HG03439 (cell line): ENCODE data around the gene POU3F1.

Experiments
- ATAC-seq: cut with Tn5 transposase; IDR thresholded peaks from one replicate; pipeline ENCODE4 v1.9.1; 2021; ENCODE audit warnings: mild to moderate bottlenecking, moderate library complexity; ENCODE audit not compliant: unreplicated experiment

POU3F1 gene

DNA sequence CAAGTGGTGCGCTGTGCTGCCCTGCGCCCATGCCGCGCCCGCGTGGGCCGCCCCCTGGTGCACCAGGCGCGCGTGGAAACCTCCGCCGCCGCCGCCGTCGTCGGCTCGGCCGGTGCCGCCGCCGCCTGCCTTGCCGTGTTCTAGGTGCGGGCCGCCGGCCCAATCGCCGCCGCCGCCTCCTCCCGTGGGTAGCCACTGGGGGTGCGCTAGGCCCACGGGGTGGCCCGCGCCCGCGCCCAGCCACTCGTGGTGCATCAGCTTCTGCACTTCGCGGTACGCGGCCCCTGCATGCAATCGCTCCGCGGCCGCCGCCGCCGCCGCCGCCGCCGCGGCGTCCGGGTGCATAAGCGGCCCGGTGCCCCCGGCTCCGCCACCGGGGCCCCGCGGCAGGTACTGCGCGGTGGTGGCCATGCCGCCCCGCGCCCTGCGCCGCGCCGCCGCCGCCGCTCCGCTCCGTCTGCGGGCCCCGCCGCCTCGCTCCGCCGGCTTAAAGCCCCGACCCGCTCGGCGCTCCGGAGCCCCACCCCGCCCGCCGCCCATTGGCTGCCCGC, at the start of gene POU3F1:
POU3F1 (minus strand) TSS at position 461 of the 551 bp plus-strand sequence; CDS start at position 411, 50 bp downstream.
- no peak for ATAC-seq

DNA sequence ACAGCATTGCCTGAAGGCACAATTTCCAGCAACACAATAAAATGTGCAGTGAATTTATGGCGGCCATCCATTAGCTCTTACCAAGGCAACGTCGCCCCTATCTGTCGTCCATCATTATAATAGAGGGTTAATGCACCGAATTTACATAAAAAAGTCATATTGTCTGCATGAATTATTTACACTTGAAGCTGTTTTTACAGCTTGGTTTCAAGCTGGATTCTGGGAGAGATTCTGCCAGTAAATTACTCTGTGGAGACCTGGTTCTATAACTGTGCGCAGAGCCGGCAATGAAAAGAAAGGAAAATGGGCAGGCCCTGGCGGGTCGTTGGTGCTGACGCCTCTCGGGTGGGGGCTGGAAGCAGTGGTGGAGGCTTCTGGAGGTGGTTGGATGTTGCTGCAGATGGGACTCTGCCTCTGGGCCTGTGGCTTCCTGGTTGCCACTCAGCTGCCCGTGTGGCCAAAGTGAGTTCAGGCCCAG, 48.9 kb upstream of the POU3F1 start:
- no peak for ATAC-seq

DNA sequence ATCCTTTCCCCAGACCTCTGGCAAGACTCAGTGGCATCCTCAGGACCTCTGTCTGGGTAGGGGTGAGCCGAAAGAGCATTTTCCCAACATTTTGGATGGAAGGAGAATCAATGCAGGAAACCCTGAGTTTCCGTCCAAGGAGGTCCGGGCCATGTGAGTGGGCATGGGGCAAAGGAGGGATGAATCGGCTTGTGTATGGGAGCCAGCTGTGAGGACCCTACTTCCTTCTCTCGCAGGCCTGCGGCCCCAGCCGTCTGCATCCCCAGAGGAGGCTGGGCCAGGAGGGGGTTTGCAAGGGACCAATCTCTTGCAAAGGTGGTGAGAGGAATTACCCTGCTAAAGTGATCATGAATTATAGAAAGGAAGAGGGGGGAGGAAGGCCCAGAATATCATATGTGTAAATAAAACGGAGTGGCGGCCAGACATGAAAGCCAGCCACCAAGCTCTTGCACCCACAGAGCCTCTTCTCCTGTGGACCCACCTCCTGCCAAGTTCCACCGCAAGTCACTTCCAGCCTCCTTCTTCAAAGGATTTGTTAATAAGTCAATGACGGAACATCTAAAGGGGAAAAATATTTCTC, 48.2 kb upstream of the POU3F1 start:
- no peak for ATAC-seq

DNA sequence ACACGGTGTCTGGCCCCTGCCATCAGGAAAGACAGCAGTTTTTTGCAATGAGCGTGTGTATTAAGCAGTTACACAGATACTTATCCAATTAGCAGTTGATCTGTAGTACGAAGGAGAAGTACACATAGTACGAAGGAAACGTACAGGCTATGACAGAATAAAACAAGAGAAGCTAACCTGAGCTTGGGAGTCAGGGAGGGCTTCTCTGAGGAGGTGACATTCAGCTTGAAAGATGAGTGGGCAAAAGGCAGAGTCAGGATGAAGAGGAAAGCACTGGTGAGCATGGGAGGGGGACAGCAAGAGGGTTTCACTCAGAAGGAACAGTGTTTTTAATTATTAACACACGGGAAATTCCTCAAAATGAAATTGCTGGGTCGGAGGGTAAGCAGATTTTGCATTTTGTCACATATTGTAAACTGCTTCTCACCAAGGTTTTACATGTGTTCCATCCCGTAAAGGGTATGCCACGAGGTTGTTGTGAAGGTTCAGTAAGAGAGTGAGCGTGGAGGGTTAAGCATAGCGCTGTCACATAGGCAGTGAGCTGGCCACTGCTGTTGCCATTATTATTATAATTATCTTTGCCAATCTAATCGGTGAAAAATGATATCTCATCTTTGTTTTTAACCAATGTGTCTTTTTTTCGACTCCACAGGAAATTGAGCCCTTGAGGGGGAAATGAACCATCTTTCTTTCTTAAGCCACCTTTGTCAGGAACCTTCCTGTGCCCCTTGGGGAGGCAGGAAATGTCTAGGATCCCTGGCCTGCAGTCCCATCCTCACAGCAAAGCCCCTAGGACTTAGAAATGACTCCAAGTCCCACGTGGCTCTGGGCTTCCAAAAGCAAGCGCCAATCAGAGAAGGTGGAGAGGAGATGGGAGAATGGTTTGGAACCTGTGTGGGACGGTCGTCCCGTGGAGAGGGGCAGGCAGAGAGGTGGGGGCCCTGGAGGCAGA, 47.3 kb upstream of the POU3F1 start:
- ATAC-seq = no peak

DNA sequence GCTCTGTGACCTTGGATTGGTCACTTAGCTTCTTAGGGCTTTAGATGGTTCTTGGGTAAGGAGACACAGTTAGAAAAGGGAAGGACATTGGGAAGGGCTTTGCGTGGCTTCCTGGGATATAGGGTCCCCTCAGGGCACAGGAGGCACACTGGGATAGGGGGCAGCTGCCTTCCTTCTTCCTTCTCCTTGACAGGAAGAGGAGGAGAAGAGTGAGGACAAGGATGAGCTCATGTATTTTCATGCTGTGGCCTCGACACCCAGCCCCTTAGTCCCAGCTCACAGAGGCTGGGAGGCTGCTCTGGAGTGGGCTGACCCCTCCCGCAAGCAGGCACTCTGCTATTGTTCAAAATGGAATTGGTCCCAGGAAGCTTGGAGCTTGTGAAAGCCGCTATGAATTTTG, 45.7 kb upstream of the POU3F1 start:
- ATAC-seq = no peak

DNA sequence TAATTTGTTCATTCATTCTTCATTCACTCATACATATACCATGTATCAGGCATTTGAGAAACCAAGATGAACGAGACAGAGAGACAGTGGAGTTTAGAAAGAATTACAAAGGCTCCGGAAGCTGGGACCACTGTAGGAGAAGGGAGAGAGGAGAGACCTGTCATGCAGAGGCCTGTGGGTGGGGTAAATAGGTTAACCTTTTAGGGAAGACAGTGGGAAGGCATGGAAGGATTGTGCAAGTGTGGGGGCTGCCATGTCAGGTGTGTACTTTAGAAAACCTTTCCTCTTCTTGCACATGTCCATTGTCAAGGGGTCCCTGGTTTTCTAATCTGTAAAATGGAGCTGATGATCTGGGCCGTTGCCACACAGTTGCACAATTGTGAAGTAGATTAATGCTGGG, 44.2 kb upstream of the POU3F1 start:
- ATAC-seq = no peak

DNA sequence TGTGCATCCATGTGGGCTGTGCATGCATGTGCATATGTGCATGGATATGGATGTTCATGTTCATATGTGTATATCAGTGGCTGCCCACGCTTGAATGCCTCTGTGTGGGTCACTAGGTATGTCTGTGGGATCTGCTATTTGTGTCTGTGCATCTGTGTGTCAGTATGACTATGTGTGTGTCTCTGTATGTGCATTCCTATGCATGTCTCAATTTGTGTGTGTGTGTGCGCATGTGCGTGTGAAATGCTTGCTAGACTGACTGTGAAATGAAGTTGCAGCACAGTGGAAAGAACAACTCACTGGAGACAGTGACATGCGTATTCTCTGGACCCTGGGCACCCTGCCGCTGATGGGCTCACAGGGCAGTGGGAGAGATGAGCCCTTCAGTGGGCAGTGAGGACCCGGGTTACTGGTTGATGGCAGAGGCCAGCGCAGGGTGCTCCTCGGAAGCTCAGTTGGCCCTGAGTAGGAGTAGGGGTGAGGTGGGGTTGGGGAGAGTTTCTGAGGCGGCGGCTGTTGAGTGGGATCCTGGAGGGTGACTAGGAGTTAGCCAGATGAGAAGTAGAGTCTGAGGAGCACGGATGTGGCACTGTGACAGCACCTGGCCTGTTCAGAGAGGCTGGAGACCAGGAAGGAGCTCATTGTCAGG, 43.2 kb upstream of the POU3F1 start:
- no peak for ATAC-seq

DNA sequence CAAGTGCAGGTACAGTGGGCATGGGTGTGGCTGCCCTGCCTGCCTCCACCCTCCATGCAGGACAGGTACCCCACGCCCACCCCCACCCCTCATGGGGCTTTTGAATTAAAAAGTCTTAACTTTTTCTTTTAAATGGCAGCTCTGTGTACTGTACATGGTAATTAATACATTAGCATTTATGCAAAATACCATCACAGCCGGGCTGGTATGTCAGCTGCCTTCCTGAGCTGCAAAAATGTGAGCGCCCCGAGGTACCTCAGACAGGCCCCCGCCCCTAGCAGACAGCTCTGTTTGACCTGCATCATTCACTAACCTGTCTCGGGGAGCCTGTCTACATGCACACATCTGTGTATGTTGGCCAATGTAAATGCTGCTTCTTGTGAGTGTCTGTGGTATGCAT, 42.2 kb upstream of the POU3F1 start:
- no peak for ATAC-seq

DNA sequence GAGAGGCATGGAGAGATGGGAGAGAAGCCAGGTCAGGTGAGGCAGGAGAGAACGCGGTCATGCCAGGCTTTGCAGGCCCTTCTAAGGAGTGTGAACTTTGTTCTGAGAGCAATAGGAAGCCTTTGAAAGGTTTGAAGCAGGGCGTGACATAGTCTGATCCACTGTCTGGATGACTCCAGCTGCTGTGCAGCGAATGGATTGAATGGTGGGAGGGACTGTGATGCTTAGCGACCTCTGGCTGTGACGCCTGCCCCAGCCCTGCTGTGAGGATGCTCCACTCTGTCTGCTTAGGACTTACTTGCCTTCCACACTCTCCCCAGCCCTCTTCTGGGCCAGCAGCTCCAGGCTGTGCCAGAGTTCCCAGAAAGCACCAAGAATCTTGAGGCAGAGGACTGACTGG, 41.8 kb upstream of the POU3F1 start:
- ATAC-seq = no peak

DNA sequence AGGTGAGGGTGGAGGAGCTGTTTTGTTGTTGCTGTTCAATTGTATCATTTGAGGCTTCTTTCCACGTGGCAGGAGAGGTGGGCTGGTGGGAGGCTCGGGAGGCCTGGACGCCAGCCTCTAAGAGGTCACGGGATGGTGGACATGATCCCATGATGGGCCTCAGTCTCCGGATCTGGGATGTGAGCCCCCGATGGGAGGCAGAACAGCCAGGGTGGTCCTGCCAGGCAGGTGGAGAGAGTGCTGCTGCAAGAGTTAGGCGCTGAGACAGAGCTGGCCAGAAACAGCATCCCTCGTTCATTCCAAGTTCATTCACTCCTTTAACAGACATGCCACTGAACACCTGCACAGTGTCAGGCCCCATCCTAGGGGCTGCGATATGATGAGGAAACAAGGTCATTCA, 41.1 kb upstream of the POU3F1 start:
- no peak for ATAC-seq

DNA sequence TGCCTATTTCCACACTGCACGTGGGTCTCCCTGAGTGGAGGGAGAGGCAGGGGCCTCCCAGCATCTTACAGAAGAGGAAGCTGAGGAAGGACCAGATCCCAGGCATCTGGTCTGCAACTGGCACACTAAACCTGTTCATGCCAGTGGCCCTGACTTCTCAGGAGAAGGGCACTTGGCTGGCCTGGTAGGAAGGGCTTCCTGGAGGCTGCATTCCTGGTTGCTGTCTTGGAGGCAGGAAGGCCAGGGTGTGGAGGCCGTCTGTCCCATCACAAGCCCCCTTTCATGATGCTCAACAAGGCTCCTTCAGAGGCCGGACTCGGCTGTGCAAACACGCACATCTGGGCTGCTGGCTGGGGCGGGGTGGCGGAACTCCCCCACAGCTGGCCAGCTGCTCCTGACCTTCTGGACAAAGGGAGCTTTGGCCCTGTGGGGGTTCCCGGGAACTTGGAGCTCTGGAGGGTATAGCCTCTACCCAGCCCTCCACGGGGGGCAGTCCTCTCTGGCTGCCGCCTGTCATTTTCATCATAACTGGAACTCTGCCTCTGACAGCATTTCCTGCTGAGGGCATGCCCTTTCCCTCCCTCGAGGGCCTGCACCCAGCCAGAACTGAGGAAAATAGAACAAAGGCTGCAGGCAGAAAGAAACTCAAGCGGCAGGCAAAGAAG, 39.2 kb upstream of the POU3F1 start:
- no peak for ATAC-seq

DNA sequence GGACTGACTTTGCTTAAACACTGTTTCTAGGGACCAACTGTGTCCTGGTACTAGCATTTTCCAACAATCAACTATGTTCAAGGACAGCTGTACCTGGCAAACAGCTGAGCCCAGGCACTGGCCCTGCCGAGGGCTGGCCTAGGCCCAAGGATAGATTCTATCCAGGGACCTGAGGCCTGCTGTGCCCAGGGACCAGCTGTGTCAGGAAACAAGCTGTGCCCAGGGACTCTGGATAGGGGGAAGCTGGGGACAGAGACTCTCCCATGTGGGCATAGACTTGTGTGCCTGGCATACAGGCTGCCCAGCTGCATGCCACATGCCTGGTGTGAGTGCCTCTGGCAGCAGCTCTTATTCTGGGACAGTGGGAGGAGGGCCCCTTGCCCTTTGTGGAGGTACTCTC, 38.1 kb upstream of the POU3F1 start:
- no peak for ATAC-seq

DNA sequence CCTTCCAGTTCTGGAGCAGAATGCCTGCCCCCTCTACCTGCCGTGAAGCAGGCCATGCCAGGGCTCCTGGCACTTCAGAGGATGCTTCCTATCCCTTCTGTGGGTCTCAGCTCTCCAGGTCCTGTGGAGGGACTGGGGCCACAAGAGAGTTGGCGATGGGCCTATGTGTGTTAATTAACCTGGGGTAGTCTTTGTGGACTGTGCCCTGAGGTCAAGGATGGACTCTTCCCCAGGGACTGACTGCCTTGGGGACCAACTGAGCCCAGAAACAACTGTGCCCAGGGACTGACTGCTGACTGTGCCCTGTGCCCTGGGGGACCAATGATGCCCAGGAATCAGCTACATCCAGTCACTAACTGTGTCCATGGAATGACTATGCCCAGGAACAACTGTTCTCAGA, 37.5 kb upstream of the POU3F1 start:
- no peak for ATAC-seq

DNA sequence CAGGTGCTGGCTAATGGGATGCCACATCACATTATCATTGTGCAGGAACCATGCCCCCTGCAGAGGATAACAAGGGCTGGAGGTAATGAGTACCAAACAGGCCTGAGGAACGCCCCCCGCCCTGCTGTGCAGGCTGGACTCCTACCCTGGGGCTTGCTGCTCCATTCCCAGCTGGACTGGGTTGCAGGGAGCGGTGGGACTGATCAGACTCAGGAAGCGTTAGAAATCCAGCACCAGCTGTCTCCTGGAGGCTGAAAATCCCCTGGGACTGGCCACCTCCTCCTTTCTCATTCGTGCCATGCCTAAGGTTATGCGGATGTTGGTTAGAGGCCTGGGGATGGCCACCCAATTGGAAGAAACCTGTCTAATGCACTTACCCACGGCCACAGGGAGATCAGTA, 36.9 kb upstream of the POU3F1 start:
- no peak for ATAC-seq

DNA sequence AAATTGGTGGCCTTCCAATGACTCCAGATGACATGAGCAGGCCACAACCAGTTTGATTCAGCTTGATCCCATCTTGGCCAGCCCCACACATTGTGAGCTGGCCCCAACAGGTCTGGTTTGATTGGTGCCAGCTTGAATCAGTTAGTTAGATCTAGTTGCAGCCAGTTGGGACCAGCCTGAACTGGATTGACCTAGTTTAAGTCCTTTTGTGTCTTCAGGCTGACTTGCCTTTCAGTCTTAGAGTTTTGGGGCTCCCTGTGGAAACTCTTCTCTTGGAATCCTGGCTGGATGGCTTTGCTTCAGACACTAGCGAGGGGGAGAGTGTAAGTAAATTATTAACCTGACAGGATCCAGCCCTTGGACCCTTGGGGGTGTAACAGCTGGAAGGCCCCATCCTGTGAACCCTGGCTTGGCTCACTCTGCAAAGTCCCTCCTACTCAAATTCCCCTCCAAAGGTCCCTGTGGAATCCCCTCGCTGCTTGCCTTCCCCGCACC, 36.2 kb upstream of the POU3F1 start:
- ATAC-seq = no peak

DNA sequence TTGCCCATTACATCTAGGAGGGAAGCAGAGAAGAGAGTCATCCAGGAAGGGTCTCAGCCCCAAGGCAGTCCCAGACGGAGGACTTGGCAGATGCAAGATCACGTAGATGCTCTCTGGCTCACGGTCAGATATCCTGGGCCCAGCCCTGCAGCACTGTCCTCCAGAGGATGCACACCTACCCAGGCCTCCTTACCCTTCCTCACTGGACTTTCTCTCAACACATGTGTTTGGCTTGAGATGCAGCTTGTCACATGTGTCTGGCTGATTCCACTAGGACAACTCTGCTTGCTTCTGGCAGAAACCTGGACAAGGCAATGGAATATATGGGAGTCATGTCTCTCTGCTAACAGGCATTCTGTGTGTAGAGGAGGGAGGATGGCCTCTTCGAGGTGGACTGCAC, 32.4 kb upstream of the POU3F1 start:
- no peak for ATAC-seq

DNA sequence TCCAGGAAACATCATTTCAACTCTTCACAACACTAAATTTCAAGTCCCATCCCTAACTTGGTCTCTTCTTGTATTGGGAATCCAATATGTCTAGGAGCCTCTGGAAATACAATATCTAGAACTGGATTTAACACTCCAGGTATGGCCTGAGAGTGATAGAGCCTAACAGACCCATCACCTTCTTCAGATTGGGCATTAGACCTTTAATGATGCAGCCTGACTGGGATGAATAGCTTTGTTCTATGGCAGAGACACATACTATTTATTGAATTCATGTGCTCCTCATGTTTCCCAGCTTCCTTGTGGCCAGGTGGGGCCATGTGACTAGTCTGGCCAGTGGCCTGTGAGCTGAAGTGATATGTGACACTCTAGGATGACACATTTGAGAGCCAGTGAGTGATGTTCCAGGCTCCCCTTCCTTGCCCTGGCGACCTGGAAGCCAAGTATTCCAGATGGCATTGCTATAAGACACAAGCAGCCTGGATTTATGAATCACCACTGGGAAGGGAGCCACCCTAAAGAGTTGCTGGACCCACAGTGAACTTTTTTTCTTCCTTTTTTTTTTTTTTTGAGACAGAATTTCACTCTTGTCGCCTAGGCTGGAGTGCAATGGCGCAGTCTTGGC, 31.0 kb upstream of the POU3F1 start:
- ATAC-seq = no peak

DNA sequence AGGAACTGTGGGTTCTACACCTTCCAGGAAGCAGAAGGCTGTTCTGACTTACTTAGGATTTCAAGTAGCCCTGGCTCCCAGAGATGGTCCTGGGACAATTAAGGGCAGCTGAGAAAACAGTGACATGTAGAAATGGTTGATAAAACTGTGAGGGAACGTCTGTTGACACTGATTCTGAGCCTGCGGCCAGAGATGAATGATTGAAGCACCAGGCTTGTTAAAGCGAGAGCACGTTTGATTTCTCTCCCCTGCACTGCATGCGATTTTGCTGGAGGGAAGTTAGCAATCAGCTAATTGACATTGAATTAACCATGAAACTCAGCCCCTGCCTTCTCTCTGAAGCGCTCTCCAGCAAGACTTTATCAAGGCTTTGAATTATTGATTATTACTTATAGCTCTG, 29.9 kb upstream of the POU3F1 start:
- ATAC-seq = no peak

DNA sequence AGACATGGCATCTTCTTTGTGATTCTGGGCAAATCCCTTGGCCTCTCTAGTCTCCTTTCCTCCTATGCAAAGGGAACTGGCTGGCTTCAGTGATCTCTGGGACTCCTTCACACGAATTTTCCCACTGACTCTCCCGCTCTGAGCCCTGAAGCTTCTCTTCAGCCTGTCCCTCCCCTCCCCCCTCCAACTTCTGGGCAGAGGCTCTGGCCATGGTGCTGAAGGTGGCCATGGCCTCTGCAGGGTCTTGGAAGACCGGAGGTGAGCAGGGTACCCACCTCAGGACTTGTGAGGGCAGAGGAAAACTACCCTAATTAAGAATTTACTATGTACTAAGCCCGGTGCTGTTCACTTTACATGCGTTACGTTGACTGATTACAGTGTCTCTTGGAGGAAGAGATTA, 29.4 kb upstream of the POU3F1 start:
- ATAC-seq = no peak

DNA sequence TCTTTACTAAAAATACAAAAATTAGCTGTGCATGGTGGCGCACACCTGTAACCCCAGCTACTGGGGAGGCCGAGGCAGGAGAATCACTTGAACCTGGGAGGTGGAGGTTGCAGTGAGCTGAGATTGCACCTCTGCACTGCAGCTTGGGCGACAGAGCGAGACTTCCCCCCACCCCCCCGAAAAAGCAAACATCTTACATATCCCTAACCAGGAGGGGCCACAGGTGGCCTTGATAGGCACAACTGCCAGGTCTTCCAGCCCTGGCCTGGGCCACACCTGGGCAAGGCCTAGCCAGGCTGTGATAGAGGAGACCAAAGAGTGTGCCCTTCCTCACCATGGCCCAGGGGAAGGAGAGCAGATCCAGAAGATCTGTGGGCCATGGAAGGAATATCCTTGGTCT, 28.6 kb upstream of the POU3F1 start:
- no peak for ATAC-seq
